Fibroblast of skin of right quadriceps (primary cell): ENCODE results near the gene BCL2L13.

Source experiments
- DNase-seq: peaks from one replicate; pipeline ENCODE4 v3.0.0-alpha.2; 2013

BCL2L13 gene, protein sequence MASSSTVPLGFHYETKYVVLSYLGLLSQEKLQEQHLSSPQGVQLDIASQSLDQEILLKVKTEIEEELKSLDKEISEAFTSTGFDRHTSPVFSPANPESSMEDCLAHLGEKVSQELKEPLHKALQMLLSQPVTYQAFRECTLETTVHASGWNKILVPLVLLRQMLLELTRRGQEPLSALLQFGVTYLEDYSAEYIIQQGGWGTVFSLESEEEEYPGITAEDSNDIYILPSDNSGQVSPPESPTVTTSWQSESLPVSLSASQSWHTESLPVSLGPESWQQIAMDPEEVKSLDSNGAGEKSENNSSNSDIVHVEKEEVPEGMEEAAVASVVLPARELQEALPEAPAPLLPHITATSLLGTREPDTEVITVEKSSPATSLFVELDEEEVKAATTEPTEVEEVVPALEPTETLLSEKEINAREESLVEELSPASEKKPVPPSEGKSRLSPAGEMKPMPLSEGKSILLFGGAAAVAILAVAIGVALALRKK

DNA sequence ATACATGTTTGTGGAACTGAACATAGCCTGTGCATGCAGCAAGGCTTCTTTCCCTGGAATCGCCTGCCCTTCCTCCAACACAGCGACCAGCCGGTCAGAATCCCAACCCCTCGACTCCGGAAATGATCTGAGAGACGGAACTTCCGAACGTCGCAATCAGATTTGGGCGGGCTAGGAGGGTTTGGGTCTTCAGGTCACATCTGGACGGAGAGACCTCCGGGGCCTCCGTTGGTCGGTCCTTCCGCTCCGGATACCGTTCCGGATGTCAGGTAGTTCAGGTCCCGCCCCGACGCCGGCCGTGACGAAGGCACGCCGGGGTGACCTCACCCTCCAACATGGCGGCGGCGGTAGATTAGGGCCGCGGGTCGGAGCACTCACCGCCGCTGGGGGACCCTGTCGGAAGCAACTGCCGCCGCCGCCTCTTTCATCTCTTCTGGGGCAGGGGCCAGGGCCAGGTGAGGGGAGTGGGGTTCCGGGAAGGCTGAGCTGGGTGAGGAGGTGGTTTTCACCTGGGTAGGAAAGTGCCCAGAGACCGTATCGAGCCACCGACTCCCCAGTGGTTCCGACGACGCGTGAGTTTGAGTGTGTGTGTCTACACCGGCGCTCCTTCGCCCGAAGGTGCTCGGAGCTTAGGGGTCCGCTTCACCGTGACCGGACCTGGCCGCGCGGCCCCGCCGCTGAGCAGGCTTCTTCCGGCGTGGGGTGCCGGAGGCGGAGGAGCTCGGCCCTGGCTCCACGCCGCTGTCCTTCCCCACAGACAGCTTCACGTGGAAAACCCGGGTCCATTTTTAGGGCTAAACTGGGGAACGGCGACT lies at the start of gene BCL2L13:
TSS of gene BCL2L13 (plus strand) at position 326 of the 815 bp plus-strand sequence. CDS start 16,955 bp downstream, outside the sequence.
- peak; percentile 84 for DNase-seq

DNA sequence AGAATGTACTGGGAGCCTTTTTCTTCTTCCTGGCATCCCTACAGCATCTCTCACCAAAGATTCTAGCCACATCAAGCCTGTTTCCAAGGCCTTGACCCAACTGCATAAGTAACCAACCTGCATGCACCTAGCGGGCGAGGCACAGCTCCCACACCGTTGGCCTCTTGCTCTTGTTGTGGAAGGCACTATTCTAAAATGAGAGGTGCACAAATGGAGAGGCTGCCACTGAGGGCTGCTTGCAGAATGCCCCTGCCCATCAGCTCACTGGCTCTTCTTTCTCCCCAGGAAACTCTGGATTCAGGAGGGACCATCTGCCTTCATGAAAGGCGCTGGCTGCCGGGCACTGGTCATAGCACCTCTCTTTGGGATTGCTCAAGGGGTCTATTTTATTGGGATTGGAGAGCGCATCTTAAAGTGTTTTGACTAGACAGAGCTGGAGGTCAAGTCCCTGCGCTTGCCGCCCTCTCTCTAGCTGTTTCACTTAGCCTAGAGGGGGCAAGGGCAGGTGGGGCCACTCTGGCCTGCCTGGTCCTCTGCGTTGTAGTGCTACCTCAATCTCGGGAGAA lies 48.7 kb upstream of the BCL2L13 start:
- no peak for DNase-seq

DNA sequence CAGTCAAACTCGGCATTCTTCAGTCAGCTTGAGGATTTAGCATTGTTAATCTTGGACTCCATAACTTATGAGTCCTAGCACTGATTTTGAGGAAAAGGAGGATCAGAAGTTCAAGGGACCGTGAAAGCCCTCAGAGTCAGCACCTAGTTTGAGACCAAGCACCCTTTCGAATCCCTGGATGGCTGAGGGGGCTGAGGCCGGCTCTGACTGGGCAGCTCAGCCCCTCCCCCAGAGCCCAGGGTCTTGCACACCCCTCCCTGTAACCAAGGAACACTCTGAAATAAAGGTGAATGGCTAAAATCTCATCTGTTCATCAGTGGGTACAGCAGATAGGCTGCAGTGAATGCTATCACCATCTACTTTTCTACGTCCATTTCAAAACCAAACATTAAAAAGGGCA lies 48.0 kb upstream of the BCL2L13 start:
- no peak for DNase-seq

DNA sequence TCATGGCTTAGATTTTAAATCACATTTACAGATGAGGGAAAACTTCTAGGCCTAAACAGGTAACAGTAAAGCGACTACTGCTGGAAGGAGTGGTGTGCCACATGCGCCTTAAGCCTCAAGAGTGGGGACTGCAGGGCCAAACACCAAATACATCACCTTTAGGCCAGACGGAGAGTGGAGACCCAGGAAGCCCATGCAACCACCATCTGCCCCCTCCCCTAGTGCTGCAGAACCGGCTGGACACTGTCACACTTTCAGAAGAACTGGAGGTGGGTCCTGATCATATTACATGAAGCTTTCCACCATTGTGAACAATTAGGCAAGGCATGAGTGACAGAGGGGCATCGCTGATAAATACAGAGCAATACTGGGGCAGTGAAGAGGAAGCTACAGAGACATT lies 46.4 kb upstream of the BCL2L13 start:
- no peak for DNase-seq

DNA sequence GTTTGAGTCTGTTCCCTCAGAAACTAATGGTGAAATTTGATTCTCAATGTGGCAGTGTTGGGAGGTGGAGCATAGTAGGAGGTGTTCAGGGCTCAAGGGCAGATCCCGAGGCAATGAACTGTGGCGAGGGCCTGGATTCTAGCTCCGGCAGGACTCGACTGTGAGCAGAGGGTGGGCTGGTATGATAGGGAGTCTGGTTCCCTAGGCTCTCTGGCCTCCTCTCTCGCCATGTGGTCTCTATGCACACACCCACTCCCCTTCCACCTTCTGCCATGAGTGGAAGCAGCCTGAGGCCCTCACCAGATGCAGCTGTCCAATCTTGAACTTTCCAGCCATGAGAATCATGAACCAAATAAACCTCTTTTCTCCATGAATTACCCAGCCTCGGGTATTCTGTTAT lies 42.3 kb upstream of the BCL2L13 start:
- no peak for DNase-seq

DNA sequence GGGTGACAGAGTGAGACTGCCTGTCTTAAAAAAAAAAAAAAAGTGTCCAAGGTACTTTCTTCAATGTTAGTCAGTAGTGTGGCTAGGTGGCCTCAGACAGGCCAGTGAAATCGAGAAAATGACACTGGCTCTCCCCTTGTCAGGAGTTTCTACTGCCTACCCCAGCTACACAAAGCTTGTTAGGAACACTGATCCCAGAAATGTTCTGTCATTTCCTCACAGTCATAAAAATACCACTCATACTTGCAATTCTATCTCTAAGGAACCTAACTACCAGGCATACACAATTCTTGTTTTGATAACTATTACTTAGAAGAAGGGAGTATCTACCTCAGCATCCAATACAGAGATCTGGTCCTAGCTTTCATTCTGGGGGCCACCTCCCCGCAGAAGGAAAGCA lies 41.3 kb upstream of the BCL2L13 start:
- DNase-seq = peak; percentile 17

GRCh38 chr22:17598318-17598717 lies 40.2 kb upstream of the BCL2L13 start:
- DNase-seq = no peak

GRCh38 chr22:17601031-17601430 lies 37.5 kb upstream of the BCL2L13 start:
- no peak for DNase-seq

DNA sequence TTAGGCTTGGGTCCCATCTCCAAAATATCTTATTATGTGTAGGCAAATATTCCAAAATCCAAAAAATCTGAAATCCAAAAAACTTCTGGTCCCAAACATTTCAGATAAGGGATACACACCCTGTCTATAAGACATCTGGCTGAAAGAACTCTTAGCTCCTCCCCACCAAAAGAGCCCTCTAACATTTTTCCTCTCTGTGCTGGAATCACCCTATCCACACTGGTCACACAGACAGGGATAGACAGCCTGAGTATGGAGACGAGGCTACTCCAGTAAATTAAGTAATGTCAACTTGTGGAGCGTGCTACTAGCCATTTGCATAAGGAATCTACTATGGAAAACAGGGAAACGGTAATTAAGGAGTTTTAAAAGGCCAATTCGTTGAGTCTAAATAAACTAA lies 34.9 kb upstream of the BCL2L13 start:
- no peak for DNase-seq

DNA sequence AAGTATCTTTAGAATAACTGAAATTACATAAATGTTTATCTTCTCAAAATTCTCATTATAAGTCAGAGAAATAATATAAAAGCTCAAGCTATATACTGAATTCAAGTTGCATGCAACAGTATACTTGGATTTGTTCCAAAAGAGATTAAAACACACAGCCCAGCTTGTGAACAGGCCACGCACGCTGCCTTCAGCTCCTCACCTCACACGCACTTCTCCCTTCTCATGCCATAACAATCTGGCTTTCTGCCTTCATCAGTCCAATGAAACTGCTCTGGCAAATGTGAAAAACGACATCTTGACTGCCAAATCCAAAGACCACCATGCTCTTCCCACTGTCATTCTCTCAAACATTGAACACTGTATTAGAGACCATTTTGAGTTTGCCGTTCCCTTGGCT lies 32.1 kb upstream of the BCL2L13 start:
- DNase-seq = peak; percentile 61

DNA sequence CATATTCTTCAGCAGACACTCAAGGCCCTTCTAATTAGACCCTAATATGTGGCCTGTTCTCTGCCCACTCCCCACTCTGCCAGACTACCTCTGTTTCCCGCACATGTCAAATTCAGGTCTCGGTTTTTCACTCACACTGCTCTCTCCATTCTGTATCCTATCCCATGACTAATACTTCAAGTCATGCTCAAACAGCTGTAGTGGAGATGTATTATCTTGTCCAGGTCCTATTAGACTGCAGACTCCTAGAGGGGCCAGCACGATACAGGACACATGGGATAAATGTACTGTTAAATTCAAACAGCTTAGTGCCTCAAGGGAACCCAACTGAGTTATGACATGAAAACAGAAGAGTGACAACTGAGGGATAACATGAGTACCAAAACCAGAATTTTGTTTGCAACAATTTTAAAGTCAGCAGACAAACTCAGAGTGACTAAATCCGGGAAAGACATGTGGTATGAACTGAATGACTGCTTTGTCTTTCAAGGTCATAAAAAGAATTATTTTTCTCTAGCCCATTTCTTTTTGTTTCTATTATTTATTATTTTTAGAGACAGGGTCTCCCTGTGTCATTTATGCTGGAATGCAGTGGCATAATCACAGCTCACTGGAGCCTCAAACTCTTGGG lies 30.6 kb upstream of the BCL2L13 start:
- DNase-seq = no peak

GRCh38 chr22:17612057-17612456 lies 26.5 kb upstream of the BCL2L13 start:
- DNase-seq = no peak

- DNase-seq = no peak
These were observed 25.3 kb upstream of the BCL2L13 start for GRCh38 chr22:17613280-17613679.

DNA sequence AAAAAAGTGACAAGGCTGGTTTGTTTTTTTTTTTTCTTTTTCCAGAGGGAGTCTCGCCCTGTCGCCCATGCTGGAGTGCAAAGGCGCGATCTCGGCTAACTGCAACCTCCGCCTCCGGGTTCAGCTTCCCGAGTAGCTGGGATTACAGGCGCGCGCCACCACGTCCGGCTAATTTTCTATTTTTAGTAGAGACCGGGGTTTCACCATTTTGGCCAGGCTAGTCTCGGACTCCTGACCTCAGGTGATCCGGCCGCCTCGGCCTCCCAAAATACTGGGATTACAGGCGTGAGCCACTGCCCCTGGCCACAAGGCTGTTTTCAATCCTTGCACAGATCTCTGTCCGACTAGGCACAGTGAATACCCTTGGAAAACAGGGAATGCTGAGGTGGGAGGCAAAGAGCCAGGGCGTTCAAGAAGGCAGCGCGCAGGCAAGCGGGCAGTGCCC lies 10.6 kb upstream of the BCL2L13 start:
- no peak for DNase-seq

DNA sequence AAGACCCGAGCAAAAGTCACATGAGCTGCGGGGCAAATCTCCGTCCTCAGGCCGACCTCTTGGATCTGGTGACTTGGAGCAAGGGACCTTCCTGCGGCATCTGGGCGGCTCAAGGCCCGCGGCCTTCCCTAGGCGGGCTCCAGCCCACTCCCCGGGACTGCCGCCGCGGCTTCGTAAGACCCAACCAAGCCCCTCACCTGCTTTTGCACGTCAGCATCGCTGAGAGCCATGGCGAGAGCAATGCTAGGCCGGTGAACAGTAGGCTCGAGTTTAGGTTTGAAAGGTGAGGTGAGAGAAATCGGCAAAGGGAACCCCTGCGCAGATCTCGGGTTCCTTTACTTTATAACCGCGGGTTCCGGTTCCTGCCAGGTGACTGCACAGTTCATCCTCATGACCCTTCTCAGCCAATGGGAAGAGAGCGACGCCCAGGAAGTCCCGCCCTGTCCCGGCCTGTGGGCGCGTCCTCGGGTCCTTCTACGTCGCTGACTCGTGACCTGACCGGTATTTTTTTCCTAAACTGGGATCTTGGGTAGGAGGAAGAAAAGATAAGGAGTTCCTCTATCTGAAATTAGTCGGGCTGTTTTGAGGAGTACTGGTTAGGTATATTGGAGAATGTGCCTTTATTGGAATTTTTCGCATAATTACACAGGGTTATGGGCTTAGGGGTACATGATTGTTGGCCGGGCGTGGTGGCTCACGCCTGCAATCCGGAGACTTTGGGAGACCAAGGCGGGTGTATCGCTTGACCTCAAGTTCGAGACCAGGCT lies 10.0 kb upstream of the BCL2L13 start, which contains the start of gene ATP6V1E1:
TSS of gene ATP6V1E1 (minus strand) at position 344 of the 767 bp plus-strand sequence. CDS start at position 230, 114 bp downstream.
- DNase-seq = peak; percentile 94

DNA sequence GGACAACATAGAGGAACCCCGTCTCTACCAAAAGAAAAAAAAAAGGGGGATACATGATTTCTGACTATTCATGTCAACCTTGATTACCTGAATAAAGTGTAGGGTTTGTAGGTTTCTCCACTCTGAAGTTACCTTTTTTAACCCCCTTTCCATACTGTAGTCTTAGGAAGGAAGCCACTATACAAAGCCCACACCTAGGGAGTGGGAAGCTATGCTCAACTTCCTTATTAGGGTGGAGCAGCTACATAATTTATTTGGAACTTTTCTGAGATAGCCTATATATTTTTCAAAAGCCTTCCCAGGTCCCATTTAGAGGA lies 9.4 kb upstream of the BCL2L13 start:
- no peak for DNase-seq

DNA sequence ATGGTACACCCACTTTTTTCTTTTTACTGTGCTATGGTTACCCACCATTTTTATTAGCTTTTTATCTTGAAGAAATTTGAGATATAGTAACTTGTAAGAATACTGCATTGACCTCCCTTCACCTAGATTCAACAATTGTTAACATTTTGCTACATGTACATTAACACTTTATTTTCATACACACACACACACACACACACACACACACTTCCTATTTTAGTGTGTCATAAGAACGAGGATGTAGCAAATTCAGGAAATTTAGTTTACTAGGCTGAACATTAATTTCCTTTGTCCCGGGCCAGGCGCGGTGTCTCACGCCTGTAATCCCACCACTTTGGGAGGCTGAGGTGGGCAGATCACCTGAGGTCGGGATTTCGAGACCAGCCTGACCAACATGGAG lies 8.9 kb upstream of the BCL2L13 start:
- no peak for DNase-seq

DNA sequence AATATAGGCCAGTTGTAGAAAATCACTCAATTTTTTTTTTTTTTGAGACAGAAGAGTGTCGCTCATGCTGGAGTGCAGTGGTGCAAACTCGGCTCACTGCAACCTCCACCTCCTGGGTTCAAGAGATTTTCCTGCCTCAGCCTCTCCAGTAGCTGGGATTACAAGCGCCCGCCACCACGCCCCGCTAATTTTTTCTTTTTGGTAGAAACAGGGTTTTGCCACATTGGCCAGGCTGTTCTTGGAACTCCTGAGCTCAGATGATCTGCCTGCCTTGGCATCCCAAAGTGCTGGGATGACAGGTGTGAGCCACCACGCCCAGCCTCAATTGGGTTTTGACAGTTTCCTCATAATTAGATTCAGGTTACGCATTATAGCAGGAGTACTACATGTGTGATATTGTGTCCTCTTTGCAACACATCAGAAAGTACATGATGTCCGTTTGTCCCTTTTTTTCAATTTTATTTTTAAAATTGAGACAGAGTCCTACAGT lies 7.4 kb upstream of the BCL2L13 start:
- DNase-seq = no peak

DNA sequence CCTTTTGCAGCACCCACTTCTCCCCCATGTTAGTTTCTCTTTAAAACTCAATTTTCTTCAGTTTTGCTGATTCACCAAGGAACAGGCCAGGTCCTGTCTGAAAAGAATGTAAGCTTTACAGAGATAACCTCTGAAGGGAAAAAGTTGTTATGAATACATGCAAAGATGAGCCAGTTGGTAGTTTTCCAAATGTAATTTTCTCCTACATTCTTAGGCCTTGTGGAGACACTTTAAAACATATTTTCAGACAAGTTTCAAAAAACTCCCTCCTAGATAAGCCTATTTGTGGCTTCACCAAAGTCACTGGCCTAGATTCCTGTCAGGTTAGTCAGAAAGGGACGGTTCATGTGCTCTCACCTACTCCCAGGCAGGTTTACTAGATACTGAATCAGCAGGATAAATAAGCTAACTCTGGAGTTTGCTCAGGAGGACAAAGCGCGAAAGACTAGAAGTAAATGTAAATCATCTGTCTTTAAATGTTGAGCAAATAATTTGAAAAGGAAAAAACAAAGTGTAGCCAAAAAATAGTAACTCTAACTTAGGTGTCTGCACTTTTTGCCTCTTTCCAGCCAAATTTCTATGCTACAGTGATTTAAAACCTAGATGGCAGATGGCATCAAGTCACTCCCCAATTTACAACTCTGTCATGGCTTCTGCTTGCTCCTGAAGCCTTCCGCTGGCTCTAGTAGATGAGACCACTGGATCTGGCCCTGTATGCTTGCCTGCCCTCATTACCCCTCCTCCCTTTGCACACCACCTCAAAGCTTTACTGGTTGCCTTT lies 5.2 kb upstream of the BCL2L13 start:
- DNase-seq = peak; percentile 76

- DNase-seq = no peak
These were observed 4.6 kb upstream of the BCL2L13 start for GRCh38 chr22:17633998-17634323.

DNA sequence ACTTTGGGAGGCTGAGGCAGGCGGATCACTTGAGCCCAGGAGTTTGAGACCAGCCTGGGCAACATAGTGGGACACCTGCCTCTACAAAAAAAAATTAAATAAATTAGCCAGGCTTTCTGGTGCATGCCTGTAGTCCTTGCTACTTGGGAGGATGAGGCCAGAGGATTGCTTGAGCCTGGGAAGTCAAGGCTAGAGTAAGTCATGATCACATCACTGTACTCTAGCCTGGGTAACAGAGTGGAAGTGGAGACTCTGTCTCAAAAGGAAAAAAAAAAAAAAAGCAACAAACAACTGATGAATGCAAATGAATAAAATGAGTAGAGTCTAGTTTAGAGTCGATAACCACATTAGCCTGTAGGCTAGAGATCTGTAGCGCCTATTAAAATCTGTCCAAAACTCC lies 3.9 kb upstream of the BCL2L13 start:
- DNase-seq = no peak
